Measurements from ENCODE around the gene RPL32. TPM values are rescaled to one million over a fixed set of nuclear protein-coding genes. Genes with fewer than 3 reads are reported as not detected.
A peak's percentile ranks its signal among the peaks of the same experiment; 100 is the strongest.
"Not testable (repeated sequence)": the region's sequence is repeated elsewhere in the genome, so short reads cannot be mapped to it uniquely, and the experiment has no call there.

The RPL32 gene
- total RNA-seq, 1 experiment from 2014 or later: 1,240 TPM

DNA sequence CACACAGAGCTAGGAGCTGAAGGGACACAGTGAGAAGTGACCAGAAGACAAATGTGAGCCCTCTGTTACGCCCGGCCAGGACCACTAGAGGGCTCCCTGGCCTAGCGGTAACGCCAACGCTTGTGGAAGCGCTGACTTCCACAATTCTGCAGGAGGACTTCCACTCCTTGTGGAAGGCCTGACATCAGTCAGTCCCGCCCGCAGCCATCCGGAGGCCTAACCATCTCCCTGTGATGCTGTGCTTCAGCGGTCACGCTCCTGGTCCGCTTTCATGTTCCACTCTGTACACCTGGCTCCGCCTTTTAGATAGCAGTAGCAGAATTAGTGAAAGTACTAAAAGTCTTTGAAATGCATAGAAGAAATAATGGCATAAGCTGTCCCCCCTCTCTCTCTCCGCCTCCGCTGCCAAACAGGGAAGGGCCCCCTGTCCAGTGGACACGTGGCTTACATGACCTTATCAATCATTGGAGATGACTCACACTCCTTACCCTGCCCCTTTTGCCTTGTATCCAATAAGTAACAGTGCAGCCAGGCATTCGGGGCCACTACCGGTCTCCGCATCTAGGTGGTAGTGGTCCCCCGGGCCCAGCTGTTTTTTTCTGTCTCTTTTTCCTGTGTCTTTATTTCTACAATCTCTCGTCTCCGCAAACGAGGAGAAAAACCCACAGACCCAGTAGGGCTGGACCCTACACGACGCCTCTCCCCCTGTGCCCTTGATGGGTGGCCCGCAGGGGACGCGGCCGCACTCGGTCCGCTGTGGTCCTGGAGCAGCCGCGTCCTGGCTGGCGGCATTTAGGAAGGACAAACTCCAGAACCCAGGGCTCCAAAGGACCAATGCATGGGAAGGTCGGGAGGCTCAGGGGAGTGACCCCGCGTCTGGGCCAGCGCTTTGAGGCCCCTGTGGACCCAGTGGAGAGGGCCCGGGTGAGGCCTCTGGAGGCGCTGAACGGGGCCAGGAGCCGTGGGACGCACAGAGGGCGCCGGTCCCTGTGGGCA lies 27.0 kb upstream of the RPL32 start:
- peak; percentile 85 for DNase-seq (ENCODE audit: low spot score)

DNA sequence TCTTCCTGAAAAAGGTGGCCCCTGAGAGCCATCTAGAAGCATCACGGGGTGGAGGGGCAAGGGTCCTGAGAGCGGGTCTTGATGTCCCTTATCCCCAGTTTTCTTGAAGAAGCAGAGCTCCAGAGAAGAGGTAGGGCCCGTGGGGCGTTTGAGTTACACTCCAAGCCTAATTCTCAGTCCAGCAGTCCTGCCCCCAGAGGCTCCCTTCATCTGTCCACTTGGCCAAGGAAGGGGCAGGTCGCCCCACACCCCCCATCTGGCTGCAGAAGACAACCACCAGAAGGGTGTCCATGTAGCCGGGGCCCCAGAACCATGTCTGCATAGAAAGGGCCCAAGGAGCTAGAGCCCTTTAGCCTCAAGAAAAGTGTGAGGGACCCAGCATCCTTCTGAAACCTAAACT lies 25.5 kb upstream of the RPL32 start:
- no peak for DNase-seq (ENCODE audit: low spot score)

DNA sequence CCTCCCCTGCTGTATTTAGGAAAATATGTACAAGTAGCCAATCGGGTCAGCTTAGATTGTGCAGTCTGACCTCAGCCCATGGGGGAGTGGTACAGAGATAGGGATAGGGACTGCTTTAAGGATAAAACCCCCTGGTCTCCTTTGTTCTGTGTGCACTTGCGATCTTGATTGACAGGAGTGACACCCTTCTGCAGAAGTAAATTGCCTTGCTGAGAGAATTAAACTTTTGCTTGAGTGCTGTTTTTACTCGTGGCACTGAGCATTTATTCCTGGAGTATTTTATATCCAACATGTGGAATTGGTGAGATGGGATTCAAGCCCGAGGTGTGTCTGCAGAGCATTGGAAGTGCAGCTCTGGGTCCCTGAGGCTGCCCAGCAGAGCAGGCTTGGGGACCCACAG lies 23.9 kb upstream of the RPL32 start:
- DNase-seq (ENCODE audit: low spot score): no peak

- DNase-seq (ENCODE audit: low spot score): no peak
Observed at GRCh38 chr3:12862387-12862786, 21.0 kb upstream of the RPL32 start.

DNA sequence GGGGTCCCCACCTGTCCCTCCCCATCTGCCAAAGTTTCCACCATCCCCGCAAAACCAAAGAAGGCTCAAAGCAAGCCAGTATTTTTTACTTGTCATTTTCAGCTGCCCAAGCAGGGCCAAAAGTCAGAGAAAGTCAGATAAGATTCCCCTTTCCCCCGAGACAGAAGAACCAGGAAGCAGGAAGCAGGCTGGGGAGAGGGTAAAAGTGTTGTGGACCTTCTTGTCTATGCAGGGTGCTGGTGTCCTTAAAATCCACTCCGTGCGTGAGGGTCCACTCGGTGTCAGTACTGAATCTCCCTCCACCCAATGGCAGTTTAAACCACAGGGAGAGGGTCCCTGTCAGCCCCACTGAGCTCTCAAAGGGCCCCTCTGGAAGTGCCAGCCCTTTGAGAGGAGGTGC lies 20.2 kb upstream of the RPL32 start:
- DNase-seq (ENCODE audit: low spot score): no peak

- DNase-seq (ENCODE audit: low spot score): no peak
Observed at GRCh38 chr3:12859840-12860239, 18.5 kb upstream of the RPL32 start.

DNA sequence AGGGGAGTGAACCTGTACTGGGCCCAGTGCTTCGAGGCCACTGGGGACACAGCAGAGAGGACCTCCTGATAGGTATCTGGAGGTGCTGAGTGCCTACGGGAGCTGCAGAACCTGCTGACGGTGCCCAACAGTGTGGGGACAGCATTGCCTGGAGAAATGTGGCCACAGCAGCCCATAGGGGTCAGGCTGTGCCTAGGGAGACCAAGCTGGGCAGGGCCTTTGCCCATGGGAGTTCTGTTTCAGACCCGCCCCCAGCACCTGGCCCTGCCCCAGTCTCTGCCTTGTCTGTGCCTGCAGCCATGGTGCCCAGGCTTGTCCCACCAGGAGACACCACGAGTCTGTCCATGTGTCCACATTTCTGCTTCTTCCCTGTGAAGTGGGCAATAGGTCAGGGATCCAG lies 15.3 kb upstream of the RPL32 start:
- DNase-seq (ENCODE audit: low spot score): no peak

DNA sequence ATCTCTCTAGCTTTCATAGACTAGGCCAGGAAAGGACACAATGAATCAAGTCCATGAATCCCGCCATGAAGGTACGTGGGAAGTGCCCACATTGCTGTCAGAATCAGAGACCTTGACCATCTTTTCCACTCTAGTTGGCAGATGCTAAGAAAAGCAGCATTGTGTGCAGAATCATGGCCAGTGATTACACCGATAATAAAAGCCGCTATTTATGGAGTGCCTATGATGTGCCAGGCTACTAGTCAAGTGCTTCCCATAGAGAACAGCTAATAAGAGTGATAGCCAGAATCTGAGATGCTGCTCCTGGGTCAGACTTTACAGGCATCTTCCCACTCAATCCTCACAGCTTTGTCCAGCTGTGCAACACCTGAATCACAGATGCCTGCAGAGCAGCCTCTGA lies 13.2 kb upstream of the RPL32 start:
- DNase-seq (ENCODE audit: low spot score): no peak

GRCh38 chr3:12853847-12854246 lies 12.5 kb upstream of the RPL32 start:
- not testable (repeated sequence) for DNase-seq (ENCODE audit: low spot score)

DNA sequence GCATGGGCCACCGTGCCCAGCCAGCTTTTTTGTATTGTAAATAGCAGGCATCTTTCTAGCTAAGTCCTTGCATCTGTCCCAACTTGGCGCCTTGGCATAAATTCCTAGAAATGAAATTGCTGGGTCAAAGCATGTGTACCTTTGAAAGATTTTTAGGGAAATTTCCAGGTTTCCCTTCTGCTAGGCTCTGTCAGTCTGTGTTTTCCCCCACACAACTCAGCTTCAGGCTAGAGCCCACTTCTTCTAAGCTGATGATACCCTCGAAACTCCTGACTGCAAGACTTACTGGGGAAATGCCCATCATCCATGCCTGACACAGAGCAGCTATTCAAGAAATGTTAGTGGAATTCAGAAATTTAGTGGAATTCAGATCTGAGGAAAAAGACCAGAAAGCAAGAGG lies 10.8 kb upstream of the RPL32 start:
- DNase-seq (ENCODE audit: low spot score): no peak

DNA sequence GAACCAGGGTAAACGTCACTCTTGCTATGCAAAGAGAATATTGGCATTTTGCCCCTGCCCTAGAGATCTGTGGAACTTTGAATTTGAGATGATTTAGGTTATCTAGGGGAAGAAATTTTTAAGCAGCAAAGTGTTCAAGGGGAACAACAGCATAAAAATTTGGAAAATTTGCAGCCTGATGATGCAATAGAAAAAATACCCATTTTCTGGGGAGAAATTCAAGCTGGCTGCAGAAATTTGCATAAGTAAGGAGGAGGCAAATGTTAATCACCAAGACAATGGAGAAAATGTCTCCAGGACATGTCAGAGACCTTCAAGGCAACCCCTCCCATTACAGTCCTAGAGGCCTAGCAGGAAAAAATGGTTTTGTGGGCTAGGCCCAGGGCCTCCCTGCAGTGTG lies 4.4 kb upstream of the RPL32 start:
- DNase-seq (ENCODE audit: low spot score): no peak

- no peak for DNase-seq (ENCODE audit: low spot score)
Observed at GRCh38 chr3:12842469-12842868, 1.1 kb upstream of the RPL32 start.

GRCh38 chr3:12841970-12842328 lies 584 bp upstream of the RPL32 start:
- no peak for DNase-seq (ENCODE audit: low spot score)

DNA sequence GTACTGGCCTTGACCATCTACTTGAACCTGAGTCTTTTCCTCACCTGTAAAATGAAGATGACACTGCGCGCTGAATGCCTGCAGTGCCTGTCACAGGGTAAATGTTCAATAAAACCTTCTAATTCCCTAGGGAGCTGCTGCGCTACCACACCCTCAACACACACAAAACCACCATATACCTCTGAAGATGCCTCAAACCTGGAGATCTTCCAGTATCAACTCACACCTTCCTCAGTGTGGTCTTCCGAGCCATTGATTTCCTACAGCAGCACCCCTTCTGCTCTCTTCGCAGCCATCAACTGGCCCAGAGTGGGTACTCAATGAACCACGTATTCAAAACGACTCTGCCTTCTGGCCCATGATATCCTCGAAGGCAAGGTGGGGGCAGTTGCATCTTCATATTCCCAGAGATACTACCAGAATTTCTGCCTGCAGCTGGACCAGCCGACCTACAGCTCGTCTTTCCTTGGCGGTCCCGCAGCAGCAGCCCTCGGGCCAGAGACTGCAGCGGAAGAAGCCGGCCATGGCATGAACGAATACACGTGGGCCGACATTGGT lies 695 bp downstream of the RPL32 start:
- DNase-seq (ENCODE audit: low spot score): no peak

DNA sequence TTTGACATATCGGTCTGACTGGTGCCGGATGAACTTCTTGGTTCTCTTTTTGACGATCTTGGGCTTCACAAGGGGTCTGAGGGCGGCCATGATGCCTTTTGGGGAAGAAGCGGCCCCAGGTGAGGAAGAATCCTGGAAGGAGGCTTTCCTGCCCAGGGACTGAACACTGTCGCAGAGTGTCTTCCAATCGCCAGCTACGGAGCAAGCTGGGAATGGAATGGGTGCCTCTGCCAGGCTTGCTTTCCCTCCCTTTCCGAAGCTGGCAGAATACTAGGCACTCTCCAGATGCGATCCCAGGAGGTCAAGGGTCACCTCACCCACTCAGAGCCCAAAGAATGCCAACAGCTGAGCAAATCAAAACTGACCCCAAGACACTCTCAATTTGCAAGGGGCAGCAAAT lies 1.2 kb downstream of the RPL32 start:
- not testable (repeated sequence) for DNase-seq (ENCODE audit: low spot score)

- no peak for DNase-seq (ENCODE audit: low spot score)
Observed at GRCh38 chr3:12839156-12839946, 2.0 kb downstream of the RPL32 start.

DNA sequence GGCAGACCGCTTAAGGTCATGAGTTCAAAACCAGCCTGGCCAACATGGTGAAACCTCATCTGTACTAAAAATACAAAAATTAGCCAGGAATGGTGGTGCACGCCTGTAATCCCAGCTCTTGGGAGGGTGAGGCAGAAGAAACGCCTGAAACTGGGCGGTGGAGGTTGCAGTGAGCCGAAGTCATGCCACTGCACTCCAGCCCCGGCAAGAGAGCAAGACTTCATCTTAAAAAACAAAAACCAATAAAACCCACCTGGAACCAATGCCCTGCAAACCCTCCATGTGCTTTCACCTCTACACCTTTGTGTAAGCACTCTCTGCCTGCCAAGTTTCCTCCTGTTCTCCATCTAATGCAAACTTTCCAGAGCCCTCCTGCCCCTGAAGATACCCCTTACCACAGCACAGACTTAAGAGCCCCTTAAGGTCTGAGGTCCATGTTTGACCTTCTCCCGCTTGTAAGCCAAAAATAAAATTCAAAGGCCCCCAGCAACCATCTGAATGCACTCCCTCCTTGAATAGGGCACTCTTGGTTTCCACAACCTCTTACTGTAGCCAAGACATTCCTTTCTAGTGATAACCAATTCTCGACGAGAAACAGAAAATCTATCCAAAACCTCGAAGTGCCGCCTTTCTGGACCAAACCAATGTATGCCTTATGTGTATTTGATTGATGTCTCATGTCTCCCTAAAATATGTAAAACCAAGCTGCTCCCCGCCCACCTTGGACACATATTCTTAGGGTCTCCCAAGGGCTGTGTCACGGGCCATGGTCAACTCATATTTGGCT lies 3.0 kb downstream of the RPL32 start:
- no peak for DNase-seq (ENCODE audit: low spot score)

- no peak for DNase-seq (ENCODE audit: low spot score)
Observed at GRCh38 chr3:12837295-12837986, 3.9 kb downstream of the RPL32 start.

GRCh38 chr3:12835052-12835665 lies 6.2 kb downstream of the RPL32 start:
- DNase-seq (ENCODE audit: low spot score): no peak

All from A172 (cell line).